ENCODE measurements around the gene ZNF436. TPM values are rescaled to one million over a fixed set of nuclear protein-coding genes. Genes with fewer than 3 reads are reported as not detected.

ZNF436 gene
- total RNA-seq, 3 donors from 2014 or later (not counting 1 experiment from before 2014, with no cell fraction given), result 4.5 to 7.8 (median 5.7) TPM

- intact Hi-C loops (cut with micrococcal nuclease), result loop anchor here (1.0 kb wide), 1 partner anchor 24 kb away; the partner anchor contains the start of gene HNRNPR
- Histone ChIP-seq H3K36me3 (ENCODE audit: control insufficient read depth, insufficient read depth, low read length) (peaks cover 3% of the 10 kb centered on the region), H3K27me3 (ENCODE audit: control insufficient read depth, insufficient read depth, low read length) (no peaks in the 10 kb centered on the region), H3K4me3 (ENCODE audit: low read length) (peak overlapping the region; percentile 98), H3K4me1 (ENCODE audit: control insufficient read depth, insufficient read depth, low read length) (peaks cover 21% of the 10 kb centered on the region), H3K9me3 (ENCODE audit: control insufficient read depth, insufficient read depth, low read length) (peaks cover under 1% of the 10 kb centered on the region), H3K27ac (ENCODE audit: low read length) (peak overlapping the region; percentile 85)
- Mint-ChIP-seq H3K36me3 (no peaks in the 10 kb centered on the region), H3K27me3 (ENCODE audit: low read depth in 2 of 2) (no peaks in the 10 kb centered on the region), H3K4me3 (peak overlapping the region; percentile 95), H3K4me1 (peaks cover 35 to 43% of the 10 kb centered on the region in 2 donors), H3K9me3 (no peaks in the 10 kb centered on the region), H3K27ac (peak overlapping the region; percentile 93 to 98)
- WGBS (ENCODE audit: insufficient coverage), result under 1% methylated on average over 61 of the region's 61 CpGs
- DNase-seq, result peak; percentile 83 to 93
- ATAC-seq, result peak; percentile 76 to 91 (median 80)
- no peak for TF ChIP-seq CTCF (IDR thresholded peaks at IDR 0.05)
These were observed 888 bp downstream of the ZNF436 start for GRCh38 chr1:23368562-23369334.

- Mint-ChIP-seq H3K4me3 (peak overlapping the region; percentile 95), H3K27me3 (ENCODE audit: low read depth in 2 of 2) (no peaks in the 10 kb centered on the region), H3K4me1 (peaks cover 35 to 43% of the 10 kb centered on the region in 2 donors)
These were observed 1.7 kb downstream of the ZNF436 start for GRCh38 chr1:23367791-23368561.

GRCh38 chr1:23367451-23367790 lies 2.2 kb downstream of the ZNF436 start:
- ATAC-seq (no peak), DNase-seq (no peak)
- Mint-ChIP-seq H3K27me3 (ENCODE audit: low read depth in 2 of 2) (no peaks in the 10 kb centered on the region), H3K9me3 (peaks cover 3 to 6% of the 10 kb centered on the region in 2 donors), H3K27ac (peak overlapping the region; percentile 93 to 98), H3K4me1 (peaks cover 35 to 43% of the 10 kb centered on the region in 2 donors), H3K4me3 (peak overlapping the region; percentile 95), H3K36me3 (peaks cover 13% of the 10 kb centered on the region)
- Histone ChIP-seq H3K4me1 (ENCODE audit: control insufficient read depth, insufficient read depth, low read length) (peaks cover 21% of the 10 kb centered on the region), H3K27me3 (ENCODE audit: control insufficient read depth, insufficient read depth, low read length) (no peaks in the 10 kb centered on the region), H3K27ac (ENCODE audit: low read length) (no peak overlapping the region), H3K9me3 (ENCODE audit: control insufficient read depth, insufficient read depth, low read length) (peaks cover 13% of the 10 kb centered on the region), H3K4me3 (ENCODE audit: low read length) (peak overlapping the region; percentile 98), H3K36me3 (ENCODE audit: control insufficient read depth, insufficient read depth, low read length) (peaks cover 13% of the 10 kb centered on the region)
- intact Hi-C loops (cut with micrococcal nuclease), result no loop called here
- no peak for TF ChIP-seq CTCF (IDR thresholded peaks at IDR 0.05)
- 80% methylated on average over 9 of the region's 9 CpGs for WGBS (ENCODE audit: insufficient coverage)

More at GRCh38 chr1:23367791-23368561, 1.7 kb downstream of the ZNF436 start:
- Mint-ChIP-seq H3K9me3 (peaks cover 1% of the 10 kb centered on the region in 2 donors), H3K36me3 (peaks cover 8% of the 10 kb centered on the region), H3K27ac (peak overlapping the region; percentile 93 to 98)
- no peak for TF ChIP-seq CTCF (IDR thresholded peaks at IDR 0.05)
- Histone ChIP-seq H3K36me3 (ENCODE audit: control insufficient read depth, insufficient read depth, low read length) (peaks cover 7% of the 10 kb centered on the region), H3K9me3 (ENCODE audit: control insufficient read depth, insufficient read depth, low read length) (peaks cover 8% of the 10 kb centered on the region), H3K4me1 (ENCODE audit: control insufficient read depth, insufficient read depth, low read length) (peaks cover 21% of the 10 kb centered on the region), H3K27ac (ENCODE audit: low read length) (peak overlapping the region; percentile 85), H3K27me3 (ENCODE audit: control insufficient read depth, insufficient read depth, low read length) (no peaks in the 10 kb centered on the region), H3K4me3 (ENCODE audit: low read length) (peak overlapping the region; percentile 98)
- 3% methylated on average over 41 of the region's 41 CpGs for WGBS (ENCODE audit: insufficient coverage)
- intact Hi-C loops (cut with micrococcal nuclease), result loop anchor here (1.0 kb wide), 1 partner anchor 24 kb away; the partner anchor contains the start of gene HNRNPR
- ATAC-seq (peak; percentile 88 to 96 (median 90)), DNase-seq (peak; percentile 96 to 99)

Measured in natural killer cell (primary cell).